AG10803 (cell line): ENCODE results near the gene RASSF5.
"Not testable (repeated sequence)": the region's sequence is repeated elsewhere in the genome, so short reads cannot be mapped to it uniquely, and the experiment has no call there.

Experiments used
- DNase-seq: peaks from one replicate; pipeline ENCODE4 v3.0.0; 2010; ENCODE audit warnings: low read depth
- H3K4me3 ChIP-seq: 2 replicates; pipeline ENCODE4 v1.5.1; 2011; ENCODE audit warnings: mild to moderate bottlenecking, low read length, control low read depth
- TF ChIP-seq, protein P1 (sequence below): conservative IDR thresholded peaks from 2 replicates; pipeline ENCODE4 v1.5.1; 2011; ENCODE audit warnings: mild to moderate bottlenecking, low read length, control low read depth, inconsistent platforms

Gene RASSF5

GRCh38 chr1:206482611-206483010 is 24.7 kb upstream of the RASSF5 start:
- no peak for DNase-seq
- no peak overlapping the region for H3K4me3 ChIP-seq
- TF ChIP-seq, protein P1, sequence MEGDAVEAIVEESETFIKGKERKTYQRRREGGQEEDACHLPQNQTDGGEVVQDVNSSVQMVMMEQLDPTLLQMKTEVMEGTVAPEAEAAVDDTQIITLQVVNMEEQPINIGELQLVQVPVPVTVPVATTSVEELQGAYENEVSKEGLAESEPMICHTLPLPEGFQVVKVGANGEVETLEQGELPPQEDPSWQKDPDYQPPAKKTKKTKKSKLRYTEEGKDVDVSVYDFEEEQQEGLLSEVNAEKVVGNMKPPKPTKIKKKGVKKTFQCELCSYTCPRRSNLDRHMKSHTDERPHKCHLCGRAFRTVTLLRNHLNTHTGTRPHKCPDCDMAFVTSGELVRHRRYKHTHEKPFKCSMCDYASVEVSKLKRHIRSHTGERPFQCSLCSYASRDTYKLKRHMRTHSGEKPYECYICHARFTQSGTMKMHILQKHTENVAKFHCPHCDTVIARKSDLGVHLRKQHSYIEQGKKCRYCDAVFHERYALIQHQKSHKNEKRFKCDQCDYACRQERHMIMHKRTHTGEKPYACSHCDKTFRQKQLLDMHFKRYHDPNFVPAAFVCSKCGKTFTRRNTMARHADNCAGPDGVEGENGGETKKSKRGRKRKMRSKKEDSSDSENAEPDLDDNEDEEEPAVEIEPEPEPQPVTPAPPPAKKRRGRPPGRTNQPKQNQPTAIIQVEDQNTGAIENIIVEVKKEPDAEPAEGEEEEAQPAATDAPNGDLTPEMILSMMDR: no peak

DNA sequence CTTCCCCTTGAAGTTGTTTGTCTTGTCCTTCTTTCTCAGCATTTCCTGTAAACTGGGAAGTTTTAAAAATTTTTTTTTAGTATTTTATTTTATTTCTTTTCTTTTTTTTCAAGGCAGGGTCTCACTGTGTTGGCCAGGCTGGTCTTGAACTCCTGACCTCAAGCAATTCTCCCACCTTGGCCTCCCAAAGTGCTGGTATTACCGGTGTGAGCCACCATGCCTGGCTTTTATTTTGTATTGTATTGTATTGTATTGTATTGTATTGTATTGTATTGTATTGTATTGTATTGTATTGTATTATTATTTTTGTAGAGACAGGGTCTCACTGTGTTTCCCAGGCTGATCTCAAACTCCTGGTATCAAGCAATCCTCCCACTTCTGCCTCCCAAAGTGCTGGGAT is 23.5 kb upstream of the RASSF5 start:
- H3K4me3 ChIP-seq, DNase-seq: not testable (repeated sequence)

GRCh38 chr1:206484901-206485300 is 22.4 kb upstream of the RASSF5 start:
- DNase-seq: no peak
- no peak overlapping the region for H3K4me3 ChIP-seq
- TF ChIP-seq, protein P1: no peak

DNA sequence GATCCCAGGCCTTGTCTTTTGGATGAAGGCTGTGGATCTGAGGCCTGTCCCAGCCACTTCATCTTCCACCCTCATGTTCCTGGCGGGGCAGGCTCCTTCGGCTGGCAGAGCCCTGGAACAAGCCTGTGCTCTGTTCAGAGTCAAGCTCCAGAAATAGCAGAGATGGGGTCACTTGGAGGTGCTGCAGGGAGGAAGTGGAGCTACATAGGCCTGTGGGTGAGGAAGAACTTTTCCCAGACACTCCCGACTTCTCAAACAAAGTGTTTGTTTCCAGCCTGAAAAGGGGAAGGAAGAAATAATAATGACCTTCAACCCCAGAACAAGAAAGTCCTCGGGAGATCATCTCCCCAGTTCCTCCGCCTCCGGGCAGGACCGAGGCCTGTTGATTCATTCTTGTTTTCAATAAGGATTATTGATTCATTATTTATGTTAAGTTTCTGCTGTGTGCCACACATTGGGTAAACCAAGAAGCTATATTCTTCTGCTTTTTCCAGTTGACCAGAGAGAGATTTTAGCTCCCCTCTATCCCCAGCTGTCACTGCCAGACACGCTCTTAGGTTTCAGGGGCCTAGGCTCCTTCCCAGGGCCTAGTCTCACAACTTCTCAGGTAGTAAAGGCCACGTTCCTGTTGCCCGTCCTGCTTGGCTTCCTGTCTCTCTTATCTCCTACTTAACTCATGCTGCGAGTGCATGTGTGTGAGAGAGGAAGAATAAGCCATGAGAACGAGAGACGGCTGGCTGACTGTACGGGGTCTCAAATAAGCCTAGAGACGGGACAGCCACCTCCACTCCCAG is 20.1 kb upstream of the RASSF5 start:
- no peak for DNase-seq
- H3K4me3 ChIP-seq: no peak overlapping the region
- TF ChIP-seq, protein P1: no peak

DNA sequence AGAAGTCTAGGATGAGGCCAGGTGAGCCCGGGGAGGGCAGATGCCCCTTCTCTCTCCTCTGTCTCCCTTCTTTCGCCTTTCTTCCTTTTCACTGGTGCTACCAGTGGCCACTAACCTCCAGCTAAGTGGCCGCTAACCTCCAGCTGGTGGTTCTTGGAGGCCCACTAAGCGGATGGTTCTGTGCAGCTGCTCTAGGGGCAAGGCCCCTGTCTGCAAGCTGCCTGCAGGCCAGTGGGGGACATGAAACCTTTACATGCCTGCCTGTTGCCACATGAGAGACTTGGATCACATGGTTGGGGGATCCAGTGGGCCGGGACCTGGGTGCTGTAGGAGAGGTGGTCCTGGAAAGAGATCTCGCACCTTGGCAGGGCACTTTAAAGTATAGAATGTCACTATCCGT is 19.4 kb upstream of the RASSF5 start:
- no peak overlapping the region for H3K4me3 ChIP-seq
- TF ChIP-seq, protein P1: no peak
- DNase-seq: no peak

GRCh38 chr1:206488466-206488865 is 18.9 kb upstream of the RASSF5 start:
- DNase-seq: no peak
- TF ChIP-seq, protein P1: no peak
- H3K4me3 ChIP-seq: no peak overlapping the region

DNA sequence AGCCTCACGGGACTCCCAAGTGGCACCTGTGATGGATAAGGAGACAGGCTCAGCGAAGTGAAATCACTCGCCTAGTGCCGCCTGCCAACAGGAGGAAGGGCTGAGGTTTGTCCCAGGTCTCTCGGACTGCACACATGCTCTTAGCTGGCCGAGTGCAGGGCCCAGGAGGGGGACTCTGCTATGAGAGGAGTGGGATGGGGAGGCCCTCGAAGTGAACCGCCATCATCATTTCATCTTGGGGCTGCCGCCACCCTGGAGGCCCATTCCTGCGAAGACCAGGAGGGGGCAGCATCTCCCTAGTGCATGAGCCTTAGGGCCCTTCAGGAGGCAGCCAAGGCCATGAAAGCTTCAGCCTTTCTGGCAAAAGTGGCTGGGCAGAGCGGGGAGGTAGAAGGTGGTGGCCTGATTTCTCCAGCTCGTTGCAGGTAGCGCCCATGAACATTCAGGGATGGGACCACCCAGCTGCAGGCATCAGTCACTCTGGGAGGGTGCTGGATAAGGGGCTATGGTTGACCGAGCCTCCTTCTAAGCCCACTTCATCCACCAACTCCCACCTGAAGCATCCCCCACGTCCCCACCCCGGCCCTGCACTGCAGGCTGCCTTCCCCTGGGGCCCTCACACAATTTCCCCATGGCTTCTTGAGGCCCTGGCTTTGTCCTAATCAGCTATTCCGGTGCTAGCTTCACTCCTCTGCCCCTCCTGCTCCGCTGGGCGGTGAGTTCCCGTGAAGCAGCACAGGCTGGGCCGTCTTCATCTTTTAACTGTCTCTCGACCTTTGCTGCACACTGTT is 17.2 kb upstream of the RASSF5 start:
- TF ChIP-seq, protein P1: peak; percentile 97
- H3K4me3 ChIP-seq: no peak overlapping the region
- DNase-seq: peak; percentile 70
